Activated T-cell treated with anti-CD3 and anti-CD28 coated beads for 24 hours (primary cell): ENCODE results near the gene CYB5R3.
"Not testable (repeated sequence)": the region's sequence is repeated elsewhere in the genome, so short reads cannot be mapped to it uniquely, and the experiment has no call there.

ENCODE experiments used
- DNase-seq: peaks from one replicate; pipeline ENCODE4 v3.0.0-alpha.2; 2020; ENCODE audit warnings: low read depth

The CYB5R3 gene

DNA sequence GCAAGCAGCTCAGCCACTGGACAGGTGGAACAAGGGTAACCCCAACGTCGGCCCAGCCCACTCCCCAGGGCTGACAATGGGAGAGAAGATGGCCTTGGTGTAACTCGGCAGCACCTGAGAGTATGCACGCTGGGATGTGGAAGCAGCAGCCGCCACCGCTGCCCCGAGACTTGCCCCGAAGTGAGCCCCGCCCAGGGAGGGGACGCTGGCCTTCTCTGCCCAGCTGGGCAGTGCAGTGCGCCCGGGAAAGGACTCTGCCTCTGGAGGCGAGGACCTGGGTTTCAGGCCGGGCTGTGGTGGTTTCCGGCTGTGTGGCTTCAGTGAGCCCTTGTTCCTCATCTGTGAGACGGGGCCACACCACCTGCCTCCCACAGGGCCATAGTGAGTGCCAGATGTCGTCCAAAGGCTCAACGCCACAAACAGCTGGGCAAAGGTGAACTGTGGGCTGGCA lies 25.9 kb downstream of the CYB5R3 start:
- no peak for DNase-seq

- no peak for DNase-seq
Observed at GRCh38 chr22:42622061-42622710, 27.0 kb downstream of the CYB5R3 start.

GRCh38 chr22:42621505-42622002 lies 27.6 kb downstream of the CYB5R3 start:
- peak; percentile 23 for DNase-seq

DNA sequence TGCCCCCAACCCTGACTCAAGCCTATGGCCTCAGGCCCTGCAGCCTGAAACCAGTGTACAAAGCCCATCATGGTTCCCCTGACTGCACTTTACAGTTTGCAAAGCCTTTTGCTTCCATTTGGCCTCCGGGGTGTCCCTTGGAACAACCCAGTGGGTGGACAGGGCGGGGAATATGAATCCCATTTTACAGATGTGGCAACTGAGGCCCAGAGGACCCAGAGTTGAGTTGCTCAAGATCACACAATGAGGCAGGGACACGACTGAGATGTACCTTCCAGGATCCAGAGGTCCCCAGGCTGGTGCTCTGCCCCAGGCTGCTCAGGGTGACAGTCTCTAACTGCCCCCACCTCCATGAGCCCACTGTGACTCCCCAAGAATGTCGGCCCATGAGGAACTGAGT lies 29.1 kb downstream of the CYB5R3 start:
- no peak for DNase-seq

DNA sequence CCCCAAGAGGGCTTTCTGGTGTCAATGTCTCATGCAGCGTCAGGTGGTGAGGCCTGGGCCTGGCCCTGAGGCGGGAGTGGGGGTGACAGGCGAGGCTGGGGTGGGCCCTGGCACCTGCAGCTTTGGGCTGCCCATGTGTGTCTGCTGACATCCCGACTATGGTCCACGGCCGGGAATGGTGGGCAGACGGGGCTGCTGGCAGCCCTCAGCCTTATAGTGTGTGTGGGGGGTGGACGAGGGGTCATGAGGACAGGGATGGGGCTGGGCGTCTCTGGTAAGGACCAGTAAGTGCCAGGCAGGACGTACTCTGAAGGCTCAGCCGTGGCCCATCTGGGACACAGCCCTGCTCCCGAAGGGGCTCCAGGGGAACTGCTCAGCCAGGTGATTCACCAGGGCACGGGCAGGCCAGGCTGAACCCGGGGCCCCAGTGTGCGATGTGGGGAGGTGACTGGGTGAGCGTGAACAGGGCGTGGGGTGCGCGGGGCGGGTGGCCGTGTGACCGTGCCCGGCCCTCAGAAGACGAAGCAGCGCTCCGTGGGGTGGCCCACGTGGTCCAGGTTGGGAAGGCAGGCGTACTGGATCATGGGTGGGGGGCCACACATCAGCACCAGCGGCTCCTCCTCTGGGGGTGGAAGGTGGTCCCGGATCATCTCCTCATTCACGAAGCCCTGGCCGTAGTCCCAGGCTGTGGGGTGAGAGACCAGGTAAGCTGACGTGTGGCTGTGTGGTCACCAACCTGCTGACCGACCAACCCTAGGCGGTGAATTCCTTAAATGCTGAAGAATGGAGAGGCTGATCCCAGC lies 29.7 kb downstream of the CYB5R3 start:
- DNase-seq: no peak

DNA sequence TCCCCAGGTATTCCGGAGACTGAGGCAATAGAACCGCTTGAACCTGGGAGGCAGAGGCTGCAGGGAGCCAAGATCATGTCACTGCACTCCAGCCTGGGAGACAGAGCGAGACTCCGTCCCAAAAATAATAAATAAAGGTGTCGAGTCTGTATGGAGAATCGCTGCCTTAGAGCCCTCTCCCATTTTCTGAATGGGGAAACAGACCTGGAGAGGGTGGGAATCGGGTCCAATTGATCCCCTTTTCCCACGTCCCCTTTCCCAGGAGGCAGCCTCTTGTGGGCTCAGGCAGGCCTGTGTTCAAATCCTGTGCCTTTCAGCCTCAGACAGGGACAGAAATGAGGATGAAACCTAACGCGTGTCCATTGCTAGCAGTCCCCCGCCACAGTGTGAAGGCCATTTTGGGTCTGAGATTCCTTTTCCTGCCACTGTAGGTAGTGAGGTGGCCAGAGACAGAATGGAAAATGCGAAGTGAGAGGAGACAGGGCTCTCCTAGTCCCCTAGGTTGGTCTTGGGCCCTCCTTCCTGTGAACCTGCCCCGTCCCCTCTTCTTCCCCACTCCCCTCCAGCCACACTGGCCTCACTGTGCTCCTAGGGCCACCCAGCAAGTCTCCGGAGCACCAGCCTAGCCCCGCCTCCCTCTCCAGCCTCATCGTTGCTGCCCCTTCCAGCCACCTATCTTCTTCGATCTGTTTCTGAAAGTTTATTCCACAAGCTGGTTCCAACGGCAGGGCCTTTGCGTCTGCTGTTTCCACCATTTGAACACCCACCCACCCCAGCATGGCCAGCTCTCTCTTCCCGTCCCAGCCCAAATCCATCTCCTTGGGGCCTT lies 31.8 kb downstream of the CYB5R3 start:
- no peak for DNase-seq

- not testable (repeated sequence) for DNase-seq
Observed at GRCh38 chr22:42615860-42616175, 33.4 kb downstream of the CYB5R3 start.

- DNase-seq: peak; percentile 87
Observed at GRCh38 chr22:42615092-42615859, 33.9 kb downstream of the CYB5R3 start.

- DNase-seq: peak; percentile 98
Observed at GRCh38 chr22:42614312-42615091, 34.7 kb downstream of the CYB5R3 start, which contains the start of gene POLDIP3. Gene POLDIP3, minus strand, starts transcription at chr22:42614883. Its CDS starts 26 bp downstream, at chr22:42614857.

GRCh38 chr22:42613872-42614301 lies 35.3 kb downstream of the CYB5R3 start:
- DNase-seq: no peak

DNA sequence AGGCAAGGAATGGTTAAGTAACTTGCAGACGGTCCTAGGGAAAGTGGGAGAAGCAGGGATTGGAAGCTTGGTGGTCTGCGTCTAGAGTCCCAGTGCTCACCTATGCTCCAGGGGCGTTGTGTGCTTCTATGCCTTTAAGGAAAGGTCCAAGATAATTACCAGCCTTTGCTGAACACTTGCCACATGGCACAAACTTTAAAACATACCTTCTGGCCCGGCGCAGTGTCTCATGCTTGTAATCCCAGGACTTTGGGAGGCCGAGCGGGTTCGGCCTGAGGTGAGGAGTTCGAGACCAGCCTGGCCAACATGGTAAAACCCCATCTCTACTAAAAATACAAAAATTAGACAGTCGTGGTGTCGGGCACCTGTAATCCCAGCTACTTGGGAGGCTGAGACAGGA lies 36.9 kb downstream of the CYB5R3 start:
- DNase-seq: no peak

- DNase-seq: no peak
Observed at GRCh38 chr22:42611051-42611450, 38.1 kb downstream of the CYB5R3 start.

GRCh38 chr22:42610186-42610585 lies 39.0 kb downstream of the CYB5R3 start:
- no peak for DNase-seq

DNA sequence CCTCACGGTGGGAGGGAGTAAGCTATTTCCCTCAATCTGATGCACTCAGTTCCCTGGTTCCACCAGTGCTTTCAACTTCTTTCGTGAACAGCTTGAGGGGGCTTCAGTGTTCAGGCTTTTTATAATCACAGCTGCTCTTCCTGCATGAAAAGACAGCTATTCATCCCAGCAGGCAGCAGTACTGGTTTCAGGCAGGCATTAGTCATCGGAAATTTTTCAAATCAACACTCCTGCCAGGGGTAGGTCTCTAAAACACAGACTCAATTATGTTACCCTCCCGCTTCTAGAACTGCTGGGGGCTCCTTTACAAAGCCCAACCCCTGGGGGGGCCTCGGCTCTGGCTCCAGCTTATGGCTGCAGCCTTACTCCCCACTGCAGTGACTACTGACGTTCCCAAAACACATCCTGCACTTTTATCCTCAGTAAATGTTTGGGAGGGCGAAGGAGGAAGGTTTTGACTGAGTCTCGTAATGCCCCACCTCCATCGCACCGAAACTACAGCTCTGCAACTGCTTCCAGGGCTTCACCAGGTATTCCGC lies 40.3 kb downstream of the CYB5R3 start:
- no peak for DNase-seq

DNA sequence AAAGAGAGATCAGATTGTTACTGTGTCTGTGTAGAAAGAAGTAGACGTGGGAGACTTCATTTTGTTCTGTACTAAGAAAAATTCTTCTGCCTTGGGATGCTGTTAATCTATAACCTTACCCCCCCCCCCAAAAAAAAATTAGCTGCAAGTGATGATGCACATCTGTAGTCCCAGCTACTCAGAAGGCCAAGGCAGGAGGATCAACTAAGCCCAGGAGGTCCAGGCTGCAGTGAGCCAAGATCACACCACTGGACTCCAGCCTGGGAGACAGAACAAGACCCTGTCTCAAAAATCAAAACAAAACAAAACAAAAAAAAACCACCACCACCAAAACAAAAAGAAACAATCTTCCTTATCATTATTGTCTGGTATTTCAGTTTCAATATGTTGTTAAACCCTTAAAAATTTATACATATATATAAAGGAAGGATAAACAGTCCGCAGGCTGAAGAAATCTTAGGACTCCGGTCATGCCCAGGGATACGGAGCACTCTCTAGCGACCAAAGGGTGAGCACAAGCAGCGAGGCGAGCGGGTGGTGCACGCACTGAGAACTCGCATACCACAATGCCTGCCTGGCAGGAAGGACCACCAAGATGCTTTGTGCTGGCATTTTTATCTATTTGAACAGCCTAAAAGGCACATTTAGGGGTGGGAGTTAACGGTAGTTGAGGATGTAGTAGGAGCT lies 40.9 kb downstream of the CYB5R3 start:
- no peak for DNase-seq

DNA sequence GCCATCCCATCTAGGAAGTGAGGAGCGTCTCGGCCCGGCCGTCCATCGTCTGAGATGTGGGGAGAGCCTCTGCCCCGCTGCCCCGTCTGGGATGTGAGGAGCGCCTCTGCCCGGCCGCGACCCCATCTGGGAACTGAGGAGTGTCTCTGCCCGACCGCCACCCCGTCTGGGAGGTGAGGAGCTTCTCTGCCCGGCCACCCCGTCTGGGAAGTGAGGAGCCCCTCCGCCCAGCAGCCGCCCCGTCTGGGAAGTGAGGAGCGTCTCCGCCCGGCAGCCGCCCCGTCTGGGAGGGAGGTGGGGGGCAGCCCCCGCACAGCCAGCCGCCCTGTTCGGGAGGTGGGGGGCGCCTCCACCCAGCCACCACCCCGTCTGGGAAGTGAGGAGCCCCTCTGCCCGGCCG lies 41.6 kb downstream of the CYB5R3 start:
- DNase-seq: not testable (repeated sequence)

DNA sequence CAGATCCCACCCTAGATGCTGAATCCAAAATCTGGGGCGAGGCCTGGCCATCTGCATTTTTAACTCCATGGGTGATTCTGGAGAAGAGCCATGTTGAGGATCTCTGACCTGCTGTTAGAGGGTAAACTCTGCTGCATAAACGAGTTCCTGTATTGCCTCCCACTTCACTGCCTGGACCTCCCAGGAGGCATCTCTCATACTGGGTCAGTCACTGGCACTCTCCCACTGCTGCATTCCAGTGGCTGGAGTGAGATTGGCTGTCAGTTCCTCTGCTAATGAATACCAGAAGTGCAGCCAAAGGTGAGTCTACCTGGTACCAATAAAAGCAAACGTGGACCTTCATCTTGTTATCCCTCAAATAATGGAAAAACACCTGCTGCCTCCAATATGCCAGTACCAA lies 44.8 kb downstream of the CYB5R3 start:
- no peak for DNase-seq

DNA sequence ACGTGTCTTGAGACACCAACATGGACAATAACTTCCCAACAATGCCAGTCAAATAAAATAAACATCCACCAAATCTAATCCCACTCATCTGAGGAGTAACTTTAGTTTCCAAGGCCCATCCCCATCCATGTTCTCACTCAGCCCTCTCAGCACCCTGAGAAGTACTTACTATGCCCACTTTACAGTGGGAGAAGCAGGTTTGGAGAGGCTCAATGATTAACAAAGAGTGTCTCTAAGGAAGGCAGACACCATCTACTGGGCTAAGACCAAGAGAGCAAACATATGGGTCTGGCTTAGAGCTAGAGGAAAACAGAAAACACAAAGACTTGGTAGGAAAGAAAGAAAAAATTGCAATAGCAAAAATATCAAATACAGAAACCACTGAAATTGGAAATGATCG lies 45.8 kb downstream of the CYB5R3 start:
- no peak for DNase-seq

DNA sequence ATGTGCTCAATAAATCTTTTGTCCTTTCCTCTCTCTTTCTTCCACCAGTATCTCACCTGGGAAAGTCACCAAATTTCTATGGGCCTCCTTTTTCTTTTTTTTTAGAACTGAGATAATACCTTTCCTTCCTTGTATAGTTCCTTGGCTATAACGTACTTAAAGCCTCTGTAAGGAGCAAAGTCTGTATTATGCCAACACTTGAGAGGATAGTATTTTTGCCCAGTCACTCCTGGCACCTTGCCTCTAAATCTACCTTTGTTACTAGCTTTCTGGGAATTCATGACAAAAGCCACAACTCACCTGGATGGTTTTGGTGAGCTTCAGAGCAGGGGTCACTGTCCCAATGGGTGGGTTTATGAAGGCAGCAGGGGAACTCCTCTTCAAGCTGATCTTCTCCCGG lies 46.7 kb downstream of the CYB5R3 start:
- DNase-seq: no peak

GRCh38 chr22:42601879-42602465 lies 47.2 kb downstream of the CYB5R3 start:
- no peak for DNase-seq
